NCI-H69 (cell line): ENCODE results near the gene IKBKE.
"Not testable (repeated sequence)": the region's sequence is repeated elsewhere in the genome, so short reads cannot be mapped to it uniquely, and the experiment has no call there.

Source experiments
- DNase-seq: peaks from one replicate; lab custom pipeline; 2025; lab: John Stamatoyannopoulos, UW

The IKBKE gene

GRCh38 chr1:206476058-206476457 is 5.8 kb downstream of the IKBKE start:
- DNase-seq, result no peak

DNA sequence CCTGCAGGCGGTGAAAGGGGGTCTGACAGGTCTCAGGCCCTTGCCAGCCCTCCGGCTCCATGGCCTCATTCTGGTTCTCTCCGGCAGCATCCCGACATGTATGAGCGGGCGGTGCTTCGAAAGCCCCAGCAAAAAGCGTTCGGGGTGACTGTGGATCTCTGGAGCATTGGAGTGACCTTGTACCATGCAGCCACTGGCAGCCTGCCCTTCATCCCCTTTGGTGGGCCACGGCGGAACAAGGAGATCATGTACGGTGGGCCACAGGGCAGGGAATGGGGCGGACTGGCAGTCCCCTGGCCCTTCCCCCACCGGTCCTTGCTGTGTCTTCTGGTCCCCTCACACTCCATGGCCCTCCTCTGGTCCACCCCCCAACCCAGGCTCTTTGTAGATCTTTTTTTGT is 6.3 kb downstream of the IKBKE start:
- DNase-seq, result no peak

- DNase-seq, result no peak
These were observed 6.8 kb downstream of the IKBKE start for GRCh38 chr1:206477110-206477509.

DNA sequence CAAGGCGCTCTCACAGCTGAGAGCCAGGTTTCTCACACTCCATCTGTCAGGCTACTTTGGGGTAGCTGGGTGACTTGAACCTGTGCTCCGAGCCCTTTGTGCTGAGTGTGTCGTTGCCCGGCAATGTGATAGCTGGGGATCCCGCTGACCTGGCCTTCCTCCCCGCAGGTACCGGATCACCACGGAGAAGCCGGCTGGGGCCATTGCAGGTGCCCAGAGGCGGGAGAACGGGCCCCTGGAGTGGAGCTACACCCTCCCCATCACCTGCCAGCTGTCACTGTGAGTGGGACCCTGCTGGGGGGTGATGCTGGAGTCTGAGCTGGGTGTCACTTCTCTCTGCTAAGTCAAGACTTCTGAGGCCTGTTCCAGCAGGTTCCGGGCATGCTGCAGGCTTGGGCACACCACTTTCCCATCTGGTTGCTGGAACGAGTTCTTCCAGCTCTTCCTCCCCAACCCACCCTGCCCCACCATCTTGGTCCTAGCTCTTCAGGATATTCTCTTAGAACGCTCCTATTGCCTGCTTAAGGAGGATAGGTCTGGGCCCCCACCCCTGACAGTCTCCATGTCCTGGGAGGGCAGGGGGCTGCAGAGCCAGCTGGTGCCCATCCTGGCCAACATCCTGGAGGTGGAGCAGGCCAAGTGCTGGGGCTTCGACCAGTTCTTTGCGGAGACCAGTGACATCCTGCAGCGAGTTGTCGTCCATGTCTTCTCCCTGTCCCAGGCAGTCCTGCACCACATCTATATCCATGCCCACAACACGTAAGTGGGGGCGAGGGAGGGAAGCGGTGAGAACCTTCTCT is 7.5 kb downstream of the IKBKE start:
- DNase-seq, result peak; percentile 20

DNA sequence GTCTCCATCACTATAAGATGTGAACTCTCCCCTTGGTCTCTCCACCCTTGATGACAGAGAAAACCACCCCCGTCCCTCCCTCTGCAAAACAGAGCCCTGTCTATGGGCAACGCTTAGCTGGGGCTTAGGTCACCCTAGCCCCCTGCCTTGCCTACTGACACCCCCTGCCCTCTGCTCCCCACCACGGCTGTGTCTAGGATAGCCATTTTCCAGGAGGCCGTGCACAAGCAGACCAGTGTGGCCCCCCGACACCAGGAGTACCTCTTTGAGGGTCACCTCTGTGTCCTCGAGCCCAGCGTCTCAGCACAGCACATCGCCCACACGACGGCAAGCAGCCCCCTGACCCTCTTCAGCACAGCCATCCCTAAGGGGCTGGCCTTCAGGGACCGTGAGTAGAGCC is 8.5 kb downstream of the IKBKE start:
- no peak for DNase-seq

GRCh38 chr1:206479183-206480125 is 9.2 kb downstream of the IKBKE start:
- DNase-seq, result peak; percentile 83

GRCh38 chr1:206480211-206480610 is 9.9 kb downstream of the IKBKE start:
- DNase-seq, result no peak

GRCh38 chr1:206482611-206483010 is 12.3 kb downstream of the IKBKE start:
- DNase-seq, result peak; percentile 42

DNA sequence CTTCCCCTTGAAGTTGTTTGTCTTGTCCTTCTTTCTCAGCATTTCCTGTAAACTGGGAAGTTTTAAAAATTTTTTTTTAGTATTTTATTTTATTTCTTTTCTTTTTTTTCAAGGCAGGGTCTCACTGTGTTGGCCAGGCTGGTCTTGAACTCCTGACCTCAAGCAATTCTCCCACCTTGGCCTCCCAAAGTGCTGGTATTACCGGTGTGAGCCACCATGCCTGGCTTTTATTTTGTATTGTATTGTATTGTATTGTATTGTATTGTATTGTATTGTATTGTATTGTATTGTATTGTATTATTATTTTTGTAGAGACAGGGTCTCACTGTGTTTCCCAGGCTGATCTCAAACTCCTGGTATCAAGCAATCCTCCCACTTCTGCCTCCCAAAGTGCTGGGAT is 13.6 kb downstream of the IKBKE start:
- DNase-seq, result not testable (repeated sequence)

DNA sequence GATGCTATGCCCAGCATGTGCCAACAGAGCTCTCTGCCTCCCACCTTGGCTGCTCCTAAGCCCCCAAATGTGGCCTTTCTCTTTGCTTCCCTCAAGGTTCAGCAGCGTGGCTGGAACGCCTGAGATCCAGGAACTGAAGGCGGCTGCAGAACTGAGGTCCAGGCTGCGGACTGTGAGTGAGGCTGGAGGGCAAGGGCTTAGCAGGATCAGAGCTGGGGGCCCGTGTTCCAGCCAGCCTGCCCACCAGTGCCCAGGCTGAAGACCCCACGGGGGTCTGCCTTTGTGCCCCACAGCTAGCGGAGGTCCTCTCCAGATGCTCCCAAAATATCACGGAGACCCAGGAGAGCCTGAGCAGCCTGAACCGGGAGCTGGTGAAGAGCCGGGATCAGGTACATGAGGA is 14.6 kb downstream of the IKBKE start:
- no peak for DNase-seq

DNA sequence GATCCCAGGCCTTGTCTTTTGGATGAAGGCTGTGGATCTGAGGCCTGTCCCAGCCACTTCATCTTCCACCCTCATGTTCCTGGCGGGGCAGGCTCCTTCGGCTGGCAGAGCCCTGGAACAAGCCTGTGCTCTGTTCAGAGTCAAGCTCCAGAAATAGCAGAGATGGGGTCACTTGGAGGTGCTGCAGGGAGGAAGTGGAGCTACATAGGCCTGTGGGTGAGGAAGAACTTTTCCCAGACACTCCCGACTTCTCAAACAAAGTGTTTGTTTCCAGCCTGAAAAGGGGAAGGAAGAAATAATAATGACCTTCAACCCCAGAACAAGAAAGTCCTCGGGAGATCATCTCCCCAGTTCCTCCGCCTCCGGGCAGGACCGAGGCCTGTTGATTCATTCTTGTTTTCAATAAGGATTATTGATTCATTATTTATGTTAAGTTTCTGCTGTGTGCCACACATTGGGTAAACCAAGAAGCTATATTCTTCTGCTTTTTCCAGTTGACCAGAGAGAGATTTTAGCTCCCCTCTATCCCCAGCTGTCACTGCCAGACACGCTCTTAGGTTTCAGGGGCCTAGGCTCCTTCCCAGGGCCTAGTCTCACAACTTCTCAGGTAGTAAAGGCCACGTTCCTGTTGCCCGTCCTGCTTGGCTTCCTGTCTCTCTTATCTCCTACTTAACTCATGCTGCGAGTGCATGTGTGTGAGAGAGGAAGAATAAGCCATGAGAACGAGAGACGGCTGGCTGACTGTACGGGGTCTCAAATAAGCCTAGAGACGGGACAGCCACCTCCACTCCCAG is 16.9 kb downstream of the IKBKE start:
- DNase-seq, result no peak

DNA sequence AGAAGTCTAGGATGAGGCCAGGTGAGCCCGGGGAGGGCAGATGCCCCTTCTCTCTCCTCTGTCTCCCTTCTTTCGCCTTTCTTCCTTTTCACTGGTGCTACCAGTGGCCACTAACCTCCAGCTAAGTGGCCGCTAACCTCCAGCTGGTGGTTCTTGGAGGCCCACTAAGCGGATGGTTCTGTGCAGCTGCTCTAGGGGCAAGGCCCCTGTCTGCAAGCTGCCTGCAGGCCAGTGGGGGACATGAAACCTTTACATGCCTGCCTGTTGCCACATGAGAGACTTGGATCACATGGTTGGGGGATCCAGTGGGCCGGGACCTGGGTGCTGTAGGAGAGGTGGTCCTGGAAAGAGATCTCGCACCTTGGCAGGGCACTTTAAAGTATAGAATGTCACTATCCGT is 17.7 kb downstream of the IKBKE start:
- no peak for DNase-seq

DNA sequence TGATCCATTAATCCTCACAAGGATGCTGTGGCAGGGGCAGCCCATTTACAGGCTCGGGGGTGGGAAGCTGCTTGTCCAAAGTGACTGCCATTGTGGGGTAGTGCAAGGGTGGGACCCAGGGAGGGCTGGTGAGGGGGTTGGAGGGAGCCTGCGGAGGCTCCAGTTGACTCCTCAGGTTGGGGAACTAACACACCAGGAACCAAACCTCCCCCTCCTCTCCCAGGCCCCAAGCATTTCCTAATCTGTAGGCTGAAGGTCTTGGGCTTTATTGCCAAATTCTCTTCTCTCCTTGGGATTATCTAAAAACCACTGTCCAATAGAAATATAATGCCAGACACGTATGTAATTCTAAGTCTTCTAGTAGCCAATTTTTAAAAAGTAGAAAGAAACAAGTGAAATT is 18.2 kb downstream of the IKBKE start:
- DNase-seq, result no peak

- DNase-seq, result peak; percentile 81
These were observed 19.9 kb downstream of the IKBKE start for GRCh38 chr1:206489980-206490770.

- DNase-seq, result peak; percentile 16
These were observed 20.6 kb downstream of the IKBKE start for GRCh38 chr1:206490771-206491405.

DNA sequence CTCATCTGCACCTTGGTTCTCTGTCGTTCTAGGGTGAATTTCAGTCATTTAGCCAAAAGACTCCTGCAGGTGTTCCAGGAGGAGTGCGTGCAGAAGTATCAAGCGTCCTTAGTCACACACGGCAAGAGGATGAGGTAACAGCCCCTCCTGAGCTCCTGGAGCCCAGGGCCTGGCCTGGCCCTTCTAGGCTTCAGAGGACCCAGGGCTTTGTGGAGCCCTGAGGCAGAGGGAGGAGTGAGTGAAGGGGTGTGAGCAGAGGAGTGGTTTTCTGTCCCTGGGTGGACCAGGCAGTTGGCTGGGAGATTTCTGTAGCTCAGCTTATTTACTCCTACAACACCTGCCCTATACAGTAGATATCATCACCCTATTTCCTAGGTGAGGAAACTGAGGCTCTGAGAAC is 21.3 kb downstream of the IKBKE start:
- no peak for DNase-seq

- DNase-seq, result no peak
These were observed 22.3 kb downstream of the IKBKE start for GRCh38 chr1:206492589-206492988.

DNA sequence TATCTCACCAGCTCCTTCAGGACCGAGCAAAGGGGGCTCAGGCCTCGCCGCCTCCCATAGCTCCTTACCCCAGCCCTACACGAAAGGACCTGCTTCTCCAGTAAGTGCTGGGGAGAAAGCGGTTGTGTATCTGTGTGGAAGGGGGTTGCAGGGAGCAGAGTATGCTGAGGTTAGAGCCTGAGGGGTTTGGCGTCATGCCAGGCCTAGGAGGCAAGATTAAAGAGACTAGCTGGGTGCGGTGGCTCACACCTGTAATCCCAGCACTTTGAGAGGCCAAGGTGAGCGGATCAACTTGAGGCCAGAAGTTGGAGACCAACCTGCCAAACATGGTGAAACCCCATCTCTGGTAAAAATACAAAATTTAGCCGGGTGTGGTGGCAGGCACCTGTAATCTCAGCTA is 23.0 kb downstream of the IKBKE start:
- DNase-seq, result peak; percentile 32

GRCh38 chr1:206495011-206495461 is 24.8 kb downstream of the IKBKE start:
- DNase-seq, result peak; percentile 57

- no peak for DNase-seq
These were observed 25.3 kb downstream of the IKBKE start for GRCh38 chr1:206495493-206496046.
